GM12878 (cell line): ENCODE data around the gene CATSPER3. TPM values are rescaled to one million over a fixed set of nuclear protein-coding genes. Genes with fewer than 3 reads are reported as not detected.

Experiments
- ATAC-seq: fragments of 200-7000 bp; cut with Tn5 transposase; 3 replicates; pipeline ENCODE4 v1.9.1; 2020; ENCODE audit warnings: mild to moderate bottlenecking, moderate library complexity
- BruUV-seq: library from RNA; stranded (reverse); fragments of 400-500 nt; replicated peaks from 2 replicates; lab custom pipeline; 2021; lab: Mats Ljungman, UMichigan
- CTCF ChIA-PET: fragments of 300-600 bp; sonication (Branson Sonifier 250); formaldehyde crosslinking; extraction: SDS; loops from one replicate; lab custom pipeline; 2021; ENCODE audit warnings: inconsistent platforms; lab: Yijun Ruan, JAX
- POLR2A ChIA-PET: fragments of 350-600 bp; formaldehyde crosslinking; extraction: SDS; loops from one replicate; lab custom pipeline; 2021; ENCODE audit warnings: inconsistent platforms; lab: Charles Lee
- RAD21 ChIA-PET: fragments of 300-600 bp; sonication (Branson Sonifier 250); formaldehyde crosslinking; loops from one replicate; lab custom pipeline; 2023; ENCODE audit warnings: antibody characterized with exemption; ENCODE audit not compliant: unreplicated experiment; lab: Charles Lee
- SMC1A ChIA-PET: fragments of 300-600 bp; sonication (Branson Sonifier 250); formaldehyde crosslinking; loops from one replicate; lab custom pipeline; 2023; ENCODE audit not compliant: unreplicated experiment, uncharacterized antibody; lab: Charles Lee
- DNase-seq: peaks from one replicate; pipeline ENCODE4 v3.0.0-alpha.2; 2011; ENCODE audit warnings: low read depth, low spot score
- FAIRE-seq: peaks from 3 replicates; lab custom pipeline; 2011; peaks lifted over from hg19 to GRCh38; lab: Jason Lieb, UNC
- H2AFZ ChIP-seq: 2 replicates; pipeline ENCODE4 v1.6.0; 2011; ENCODE audit warnings: low read depth, low read length, control low read depth; ENCODE audit not compliant: control insufficient read depth
- H3K27ac ChIP-seq: 2 replicates; pipeline ENCODE4 v1.5.1; 2011; ENCODE audit warnings: control low read depth; ENCODE audit not compliant: control insufficient read depth, insufficient read depth
- H3K27me3 ChIP-seq, 2 experiments: replicated peaks in 1 of 2; 2 replicates each; pipeline versions ENCODE4 v1.6.0 to v1.6.1; 2011; ENCODE audit warnings: low read length in 1 of 2; ENCODE audit not compliant: control insufficient read depth in 2 of 2, insufficient read depth in 2 of 2
- H3K36me3 ChIP-seq, 2 experiments: 2 replicates each; pipeline ENCODE4 v1.5.1; 2011; ENCODE audit warnings: low read length in 1 of 2; ENCODE audit not compliant: control insufficient read depth in 2 of 2, insufficient read depth in 2 of 2
- H3K4me1 ChIP-seq: 2 replicates; pipeline ENCODE4 v1.6.1; 2011; ENCODE audit warnings: mild to moderate bottlenecking, low read length, moderate library complexity, mixed read lengths; ENCODE audit not compliant: control insufficient read depth, insufficient read depth
- H3K4me2 ChIP-seq: 2 replicates; pipeline ENCODE4 v1.6.0; 2011; ENCODE audit warnings: control low read depth; ENCODE audit not compliant: control insufficient read depth, insufficient read depth
- H3K4me3 ChIP-seq: fragments of 200-600 bp; sonication (generic); 2 replicates; pipeline ENCODE4 v1.5.1; 2016
- H3K79me2 ChIP-seq: 2 replicates; pipeline ENCODE4 v1.6.0; 2011; ENCODE audit warnings: low read length; ENCODE audit not compliant: control insufficient read depth, insufficient read depth
- H3K9ac ChIP-seq: 2 replicates; pipeline ENCODE4 v1.8.0; 2011; ENCODE audit warnings: low read length, control low read depth, mixed read lengths; ENCODE audit not compliant: control insufficient read depth, insufficient read depth
- H3K9me3 ChIP-seq: replicated peaks from 3 replicates; pipeline ENCODE4 v1.5.1; 2011; ENCODE audit warnings: mild to moderate bottlenecking, low read length; ENCODE audit not compliant: control insufficient read depth, insufficient read depth
- H4K20me1 ChIP-seq: 2 replicates; pipeline ENCODE4 v1.6.0; 2011; ENCODE audit not compliant: control insufficient read depth, insufficient read depth
- CHD4 ChIP-seq: fragments of 200-600 bp; sonication (generic); IDR thresholded peaks from 2 replicates; pipeline ENCODE4 v1.6.1; 2016; ENCODE audit warnings: mild to moderate bottlenecking
- ETV6 ChIP-seq, 2 experiments: fragments of 450-650 bp in 1 of 2; IDR thresholded peaks in 1 of 2; conservative IDR thresholded peaks in 1 of 2; 2 replicates each; pipeline ENCODE4 v1.6.1; 2014; ENCODE audit warnings: antibody characterized with exemption in 1 of 2, borderline replicate concordance in 1 of 2, low read depth in 1 of 2, mild to moderate bottlenecking in 1 of 2, moderate library complexity in 1 of 2
- FOXM1 ChIP-seq: IDR thresholded peaks from 2 replicates; pipeline ENCODE4 v1.6.1; 2012; ENCODE audit warnings: low read depth, mild to moderate bottlenecking, inconsistent platforms, low read length, moderate library complexity
- MYB ChIP-seq: fragments of 150-350 bp; IDR thresholded peaks from 2 replicates; pipeline ENCODE4 v1.6.1; 2014; ENCODE audit warnings: mild to moderate bottlenecking, low read depth, low read length, borderline replicate concordance
- MYC ChIP-seq: IDR thresholded peaks from 2 replicates; pipeline ENCODE4 v1.6.1; 2011; ENCODE audit warnings: mild to moderate bottlenecking, low read length, moderate library complexity, inconsistent platforms; ENCODE audit not compliant: insufficient read depth, insufficient replicate concordance, insufficient read length, severe bottlenecking
- NBN ChIP-seq: fragments of 450-650 bp; IDR thresholded peaks from 2 replicates; pipeline ENCODE4 v1.6.1; 2016
- POLR2AphosphoS5 ChIP-seq: IDR thresholded peaks from 2 replicates; pipeline ENCODE4 v1.6.1; 2011; ENCODE audit warnings: mild to moderate bottlenecking, low read length, inconsistent platforms
- SMARCA5 ChIP-seq: fragments of 450-650 bp; IDR thresholded peaks from 2 replicates; pipeline ENCODE4 v1.6.1; 2017; ENCODE audit warnings: mild to moderate bottlenecking
- STAT1 ChIP-seq: fragments of 450-650 bp; conservative IDR thresholded peaks from 2 replicates; pipeline ENCODE4 v1.6.1; 2014; ENCODE audit warnings: antibody characterized with exemption, mild to moderate bottlenecking
- STAT3 ChIP-seq: IDR thresholded peaks from 2 replicates; pipeline ENCODE4 v1.6.1; 2011; ENCODE audit warnings: low read depth, low read length, improper control_type of control experiment
- SUZ12 ChIP-seq: fragments of 200-600 bp; sonication (generic); IDR thresholded peaks from one replicate; pipeline ENCODE4 v1.6.1; 2018; ENCODE audit warnings: antibody characterized with exemption, mild to moderate bottlenecking; ENCODE audit not compliant: unreplicated experiment
- YBX1 ChIP-seq: fragments of 450-650 bp; IDR thresholded peaks from 2 replicates; pipeline ENCODE4 v1.6.1; 2016; ENCODE audit warnings: antibody characterized with exemption
- ZNF217 ChIP-seq: fragments of 450-650 bp; IDR thresholded peaks from 2 replicates; pipeline ENCODE4 v1.6.1; 2017; ENCODE audit warnings: antibody characterized with exemption, mild to moderate bottlenecking
- WGBS: methylation state at CpG from one replicate; pipeline ENCODE4 v1.1.6; 2016; ENCODE audit warnings: low lambda C conversion rate; ENCODE audit not compliant: insufficient replicate concordance, insufficient coverage; ENCODE audit errors: missing lambda C conversion rate; 5-methylcytosine and 5-hydroxymethylcytosine counted together
- in situ Hi-C: fragments of 300-500 bp; cut with MboI; formaldehyde crosslinking; loops from 9 replicates; pipeline ENCODE4 v1.14.3; 2018; ENCODE audit warnings: mixed read lengths
- intact Hi-C: fragments of 100-400 bp; cut with micrococcal nuclease; formaldehyde crosslinking; loops from one replicate; pipeline ENCODE4 v1.14.2; 2022; ENCODE audit not compliant: unreplicated experiment
- polyA plus RNA-seq, 11 experiments: library from polyadenylated mRNA; depleted of rRNA in 4 of 11; unstranded in 6 of 11; stranded (reverse) in 5 of 11; fragments of >200 nt; fragmentation: Nextera tagmentation in 4 of 11; fragmentation: Illumina TruSeq in 1 of 11; extraction: Ambion mirVana in 4 of 11; extraction: Trizol in 1 of 11; gene quantifications; 1 replicate in 1 of 11; 2 replicates in 10 of 11; pipeline versions ENCODE4 v1.2.1 to v1.2.3, GENCODE V29; 2011 to 2016; ENCODE audit warnings: inconsistent platforms in 2 of 11, missing spikeins in 2 of 11, low read depth in 1 of 11
- total RNA-seq, 4 experiments: library from RNA; depleted of rRNA in 3 of 4; stranded (reverse); fragments of >200 nt in 3 of 4; fragmentation: Illumina TruSeq in 1 of 4; extraction: Trizol in 1 of 4; gene quantifications; 2 replicates each; pipeline versions ENCODE4 v1.2.1 to v1.2.3, GENCODE V29; 2013 to 2021
- TF ChIP-seq, protein P1 (sequence below): IDR thresholded peaks from 2 replicates; pipeline ENCODE4 v1.6.1; 2012; ENCODE audit warnings: mild to moderate bottlenecking, low read depth, low read length
- TF ChIP-seq, protein P2 (sequence below): IDR thresholded peaks from 2 replicates; pipeline ENCODE4 v1.6.1; 2012; ENCODE audit warnings: low read depth, low read length, improper control_type of control experiment

The CATSPER3 gene
- total and polyA plus RNA-seq, 10 of the 15 experiments (the other 5 are each of a cell fraction or from before 2014, with no cell fraction given), result 0.06 to 0.38 (median 0.13) TPM; not detected in 4

DNA sequence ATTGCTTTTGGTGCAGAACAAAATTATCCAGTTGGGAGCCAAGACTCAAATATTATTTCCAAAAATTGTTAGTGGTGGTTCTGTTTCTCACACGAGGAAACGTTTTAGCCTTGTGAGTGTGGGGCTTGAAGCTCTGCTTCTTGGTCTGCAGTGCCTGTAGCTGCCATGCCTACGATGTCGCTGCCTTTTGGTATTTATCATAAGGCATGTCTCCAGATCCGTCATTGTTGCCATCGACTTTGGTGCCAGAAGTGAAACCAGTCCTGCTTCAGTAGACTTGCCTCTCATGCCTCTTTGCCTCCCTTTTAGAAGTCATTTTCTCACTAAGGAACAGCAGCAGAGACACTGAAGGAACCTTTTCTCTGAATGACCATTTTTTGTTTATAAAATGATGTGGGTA lies 29.7 kb upstream of the CATSPER3 start:
- H3K36me3 ChIP-seq, result no peaks in the 10 kb centered on the region; a peak in 1 of 4 replicates
- no peak overlapping the region for H2AFZ ChIP-seq
- in situ Hi-C loops, result no loop called here
- SMC1A ChIA-PET, result interaction anchor here (1.2 kb wide), 1 partner anchor 21 kb away, joined by 4 read pairs; no protein-coding TSS in a partner anchor
- WGBS, result 94% methylated on average over 6 of the region's 6 CpGs
- H3K9ac ChIP-seq, result no peak overlapping the region
- H3K4me1 ChIP-seq, result no peaks in the 10 kb centered on the region
- CTCF ChIA-PET, result interaction anchor here (1.5 kb wide), 1 partner anchor 9 kb away, joined by 3 read pairs; no protein-coding TSS in a partner anchor
- no TSS peak for BruUV-seq
- DNase-seq (no peak), FAIRE-seq (peak; percentile 38)
- RAD21 ChIA-PET, result no interaction called here
- H3K79me2 ChIP-seq, result no peaks in the 10 kb centered on the region
- no peaks in the 10 kb centered on the region for H3K27me3 ChIP-seq
- no peak for TF ChIP-seq CHD4
- TF ChIP-seq ZNF217, result no peak
- TF ChIP-seq STAT1, result no peak
- no peak for TF ChIP-seq POLR2AphosphoS5
- TF ChIP-seq SUZ12, result no peak
- TF ChIP-seq MYC, result no peak
- no peak for TF ChIP-seq NBN
- TF ChIP-seq SMARCA5, result no peak
- no peak for TF ChIP-seq FOXM1
- TF ChIP-seq, protein P1, sequence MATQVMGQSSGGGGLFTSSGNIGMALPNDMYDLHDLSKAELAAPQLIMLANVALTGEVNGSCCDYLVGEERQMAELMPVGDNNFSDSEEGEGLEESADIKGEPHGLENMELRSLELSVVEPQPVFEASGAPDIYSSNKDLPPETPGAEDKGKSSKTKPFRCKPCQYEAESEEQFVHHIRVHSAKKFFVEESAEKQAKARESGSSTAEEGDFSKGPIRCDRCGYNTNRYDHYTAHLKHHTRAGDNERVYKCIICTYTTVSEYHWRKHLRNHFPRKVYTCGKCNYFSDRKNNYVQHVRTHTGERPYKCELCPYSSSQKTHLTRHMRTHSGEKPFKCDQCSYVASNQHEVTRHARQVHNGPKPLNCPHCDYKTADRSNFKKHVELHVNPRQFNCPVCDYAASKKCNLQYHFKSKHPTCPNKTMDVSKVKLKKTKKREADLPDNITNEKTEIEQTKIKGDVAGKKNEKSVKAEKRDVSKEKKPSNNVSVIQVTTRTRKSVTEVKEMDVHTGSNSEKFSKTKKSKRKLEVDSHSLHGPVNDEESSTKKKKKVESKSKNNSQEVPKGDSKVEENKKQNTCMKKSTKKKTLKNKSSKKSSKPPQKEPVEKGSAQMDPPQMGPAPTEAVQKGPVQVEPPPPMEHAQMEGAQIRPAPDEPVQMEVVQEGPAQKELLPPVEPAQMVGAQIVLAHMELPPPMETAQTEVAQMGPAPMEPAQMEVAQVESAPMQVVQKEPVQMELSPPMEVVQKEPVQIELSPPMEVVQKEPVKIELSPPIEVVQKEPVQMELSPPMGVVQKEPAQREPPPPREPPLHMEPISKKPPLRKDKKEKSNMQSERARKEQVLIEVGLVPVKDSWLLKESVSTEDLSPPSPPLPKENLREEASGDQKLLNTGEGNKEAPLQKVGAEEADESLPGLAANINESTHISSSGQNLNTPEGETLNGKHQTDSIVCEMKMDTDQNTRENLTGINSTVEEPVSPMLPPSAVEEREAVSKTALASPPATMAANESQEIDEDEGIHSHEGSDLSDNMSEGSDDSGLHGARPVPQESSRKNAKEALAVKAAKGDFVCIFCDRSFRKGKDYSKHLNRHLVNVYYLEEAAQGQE, result no peak
- TF ChIP-seq, protein P2, sequence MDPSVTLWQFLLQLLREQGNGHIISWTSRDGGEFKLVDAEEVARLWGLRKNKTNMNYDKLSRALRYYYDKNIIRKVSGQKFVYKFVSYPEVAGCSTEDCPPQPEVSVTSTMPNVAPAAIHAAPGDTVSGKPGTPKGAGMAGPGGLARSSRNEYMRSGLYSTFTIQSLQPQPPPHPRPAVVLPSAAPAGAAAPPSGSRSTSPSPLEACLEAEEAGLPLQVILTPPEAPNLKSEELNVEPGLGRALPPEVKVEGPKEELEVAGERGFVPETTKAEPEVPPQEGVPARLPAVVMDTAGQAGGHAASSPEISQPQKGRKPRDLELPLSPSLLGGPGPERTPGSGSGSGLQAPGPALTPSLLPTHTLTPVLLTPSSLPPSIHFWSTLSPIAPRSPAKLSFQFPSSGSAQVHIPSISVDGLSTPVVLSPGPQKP, result no peak
- TF ChIP-seq YBX1, result no peak
- no peak for TF ChIP-seq STAT3
- TF ChIP-seq MYB, result no peak
- TF ChIP-seq ETV6 (conservative IDR thresholded peaks at IDR 0.05 in 1 of 2, IDR thresholded peaks at IDR 0.05 in 1 of 2; ENCODE audit: borderline replicate concordance in 1 of 2, low read depth in 1 of 2), result no peak
- TF ChIP-seq, all 136 proteins: peak for 0
- POLR2A ChIA-PET, result no interaction called here
- no peak overlapping the region for H3K4me2 ChIP-seq
- no peaks in the 10 kb centered on the region for H3K9me3 ChIP-seq
- ATAC-seq, result no peak
- no peak overlapping the region for H3K27ac ChIP-seq
- no peaks in the 10 kb centered on the region for H4K20me1 ChIP-seq
- intact Hi-C loops, result no loop called here
- no peak overlapping the region for H3K4me3 ChIP-seq
